Ovary (tissue), 9 donors: ENCODE data around the gene CRYGN. TPM values are rescaled to one million over a fixed set of nuclear protein-coding genes. Genes with fewer than 3 reads are reported as not detected.

Experiments
- DNase-seq, 5 donors: peaks; one replicate each; pipeline ENCODE4 v3.0.0-alpha.2; 2019 to 2020
- H3K27ac ChIP-seq, 2 donors: fragments of 200-600 bp; one replicate each; pipeline versions ENCODE4 v1.5.1 to v1.8.0; 2019 to 2022
- H3K27me3 ChIP-seq: fragments of 200-600 bp; one replicate; pipeline ENCODE4 v1.8.0; 2022
- H3K36me3 ChIP-seq: fragments of 200-600 bp; sonication (generic); one replicate; pipeline ENCODE4 v1.5.1; 2019
- H3K4me1 ChIP-seq: one replicate; pipeline ENCODE4 v1.8.1; 2013; ENCODE audit warnings: mild to moderate bottlenecking, moderate library complexity; ENCODE audit not compliant: insufficient read depth
- H3K4me3 ChIP-seq: fragments of 200-600 bp; sonication (generic); one replicate; pipeline ENCODE4 v1.5.1; 2017
- H3K9me3 ChIP-seq, 2 donors: fragments of 200-600 bp in 1 of 2; sonication (generic) in 1 of 2; one replicate each; pipeline versions ENCODE4 v1.5.1 to v1.8.1; 2013 to 2019; ENCODE audit warnings: mild to moderate bottlenecking in 1 of 2, moderate library complexity in 1 of 2
- EP300 ChIP-seq: sonication (generic); formaldehyde crosslinking; IDR thresholded peaks from one replicate; pipeline ENCODE4 v1.6.1; 2017; ENCODE audit warnings: antibody characterized with exemption
- POLR2A ChIP-seq: fragments of 450-650 bp; IDR thresholded peaks from one replicate; pipeline ENCODE4 v1.6.1; 2017; ENCODE audit warnings: antibody characterized with exemption, mild to moderate bottlenecking, moderate library complexity
- WGBS, 3 donors: extraction: QIAGEN DNeasy Blood & Tissue Kit in 1 of 3; methylation state at CpG; one replicate each; pipeline versions ENCODE4 v1.1.5 to v1.1.7; 2013 to 2017; 5-methylcytosine and 5-hydroxymethylcytosine counted together
- intact Hi-C, 4 donors: fragments of 100-400 bp; cut with DNase I; formaldehyde crosslinking; loops; one replicate each; pipeline versions ENCODE4 v1.11.0 to v1.15.1; 2022 to 2023
- polyA plus RNA-seq, 2 donors: library from polyadenylated mRNA; stranded (reverse); fragments of 200-250 nt in 1 of 2; fragments of 350-450 nt in 1 of 2; fragmentation: Illumina TruSeq in 1 of 2; extraction: RNeasy Lipid Tissue Mini Kit (QIAGEN cat#74804) in 1 of 2; gene quantifications; one replicate each; pipeline ENCODE4 v1.2.3, GENCODE V29; 2013 to 2014
- total RNA-seq, 7 donors: library from RNA; depleted of rRNA in 2 of 7; stranded (reverse); fragments of >200 nt in 2 of 7; fragmentation: NEBNext Ultra II Directional in 3 of 7; extraction: Animal tissue kit (Norgen Biotek cat#: 25700) in 3 of 7; gene quantifications; one replicate each; pipeline versions ENCODE4 v1.1.0 to v1.2.4, GENCODE V29; 2016 to 2023
- TF ChIP-seq, protein P1 (sequence below), 3 donors: fragments of 450-650 bp in 2 of 3; fragments of 200-600 bp in 1 of 3; IDR thresholded peaks; one replicate each; pipeline versions ENCODE4 v1.5.1 to v1.8.0; 2016 to 2022; ENCODE audit warnings: antibody characterized with exemption in 3 of 3, mild to moderate bottlenecking in 1 of 3
- donor health status: DM: no; HTN: no; CAD: no; lungs with moderate emphysema.
- donor health status: DM: no; HTN: no; CAD: no.
- donor health status: Bipolar disorder and iron deficiency.
- donor health status: DM: yes; HTN: yes; CAD: no.
- donor health status: DM: no; HTN: no; CAD: no.
- donor health status: DM: yes; HTN: yes; CAD: no.

The CRYGN gene
- total and polyA plus RNA-seq, 9 donors: 0.24 to 2.3 (median 0.67) TPM; not detected in 2

DNA sequence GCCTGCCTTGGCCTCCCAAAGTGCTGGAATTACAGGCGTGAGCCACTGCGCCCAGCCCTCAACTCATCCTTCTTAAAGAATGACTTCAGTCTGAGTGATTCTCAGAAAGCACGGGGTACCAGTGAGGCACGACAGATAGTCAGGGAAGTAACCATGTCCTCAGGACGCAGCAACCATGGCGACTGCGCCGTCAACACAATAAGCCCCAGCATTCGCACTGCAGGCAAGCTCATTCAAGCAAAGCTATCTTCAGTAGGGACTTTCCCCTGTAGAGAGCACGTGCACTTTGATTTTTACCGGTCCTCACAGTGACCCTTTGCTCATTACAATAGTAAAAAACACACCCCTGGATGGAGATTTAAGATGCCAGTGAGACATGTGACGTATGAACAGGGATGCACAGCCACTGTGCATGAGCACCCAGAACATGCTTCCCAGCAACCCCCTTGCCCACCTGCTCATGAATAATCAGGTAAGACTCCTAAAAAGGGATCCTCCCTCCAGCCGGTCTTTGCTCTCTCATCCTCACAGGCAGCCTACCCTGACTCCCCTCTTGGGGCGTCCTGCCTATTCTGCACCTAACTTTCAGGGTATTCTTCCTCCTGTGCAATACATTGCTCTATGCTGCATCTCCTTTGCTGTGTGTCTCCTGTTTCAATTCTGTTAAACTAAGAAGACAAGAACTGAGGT, 39.2 kb downstream of the CRYGN start:
- H3K4me1 ChIP-seq: peaks cover 6% of the 10 kb centered on the region
- H3K27ac ChIP-seq: no peak overlapping the region
- TF ChIP-seq EP300: no peak
- TF ChIP-seq, protein P1, sequence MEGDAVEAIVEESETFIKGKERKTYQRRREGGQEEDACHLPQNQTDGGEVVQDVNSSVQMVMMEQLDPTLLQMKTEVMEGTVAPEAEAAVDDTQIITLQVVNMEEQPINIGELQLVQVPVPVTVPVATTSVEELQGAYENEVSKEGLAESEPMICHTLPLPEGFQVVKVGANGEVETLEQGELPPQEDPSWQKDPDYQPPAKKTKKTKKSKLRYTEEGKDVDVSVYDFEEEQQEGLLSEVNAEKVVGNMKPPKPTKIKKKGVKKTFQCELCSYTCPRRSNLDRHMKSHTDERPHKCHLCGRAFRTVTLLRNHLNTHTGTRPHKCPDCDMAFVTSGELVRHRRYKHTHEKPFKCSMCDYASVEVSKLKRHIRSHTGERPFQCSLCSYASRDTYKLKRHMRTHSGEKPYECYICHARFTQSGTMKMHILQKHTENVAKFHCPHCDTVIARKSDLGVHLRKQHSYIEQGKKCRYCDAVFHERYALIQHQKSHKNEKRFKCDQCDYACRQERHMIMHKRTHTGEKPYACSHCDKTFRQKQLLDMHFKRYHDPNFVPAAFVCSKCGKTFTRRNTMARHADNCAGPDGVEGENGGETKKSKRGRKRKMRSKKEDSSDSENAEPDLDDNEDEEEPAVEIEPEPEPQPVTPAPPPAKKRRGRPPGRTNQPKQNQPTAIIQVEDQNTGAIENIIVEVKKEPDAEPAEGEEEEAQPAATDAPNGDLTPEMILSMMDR (IDR thresholded peaks at IDR 0.05): no peak
- no peak for TF ChIP-seq POLR2A
- intact Hi-C loops: no loop called here
- no peaks in the 10 kb centered on the region for H3K27me3 ChIP-seq
- H3K36me3 ChIP-seq: no peaks in the 10 kb centered on the region
- DNase-seq: no peak
- WGBS, 3 donors: 78 to 86% (median 83%) methylated on average over 14 of the region's 14 CpGs
- H3K9me3 ChIP-seq: no peaks in the 10 kb centered on the region
- H3K4me3 ChIP-seq: no peak overlapping the region

GRCh38 chr7:151399906-151400305, 40.0 kb downstream of the CRYGN start:
- Histone ChIP-seq H3K27ac (no peak overlapping the region), H3K9me3 (no peaks in the 10 kb centered on the region), H3K36me3 (no peaks in the 10 kb centered on the region), H3K27me3 (no peaks in the 10 kb centered on the region), H3K4me3 (no peak overlapping the region), H3K4me1 (peaks cover 6% of the 10 kb centered on the region)
- no peak for DNase-seq
- 88 to 91% (median 91%) methylated on average over 14 of the region's 14 CpGs for WGBS, 3 donors
- intact Hi-C loops: no loop called here
- TF ChIP-seq, protein P1 (IDR thresholded peaks at IDR 0.05): no peak
- TF ChIP-seq POLR2A (no peak), EP300 (no peak)

DNA sequence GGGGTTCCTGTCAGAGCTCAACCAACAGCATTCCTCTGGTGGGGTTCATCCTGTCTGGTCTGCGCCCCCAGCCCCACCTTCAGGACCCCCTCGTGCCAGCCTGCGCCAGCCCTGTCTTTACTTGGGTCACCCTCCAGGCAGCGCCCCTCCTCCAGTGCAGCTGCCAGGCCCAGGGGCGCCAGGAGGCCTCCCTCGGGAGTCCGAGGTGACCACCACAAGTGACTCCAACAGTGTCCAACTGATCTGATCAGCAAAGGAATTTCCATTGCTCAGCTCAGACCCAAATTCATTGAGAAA, 40.7 kb downstream of the CRYGN start:
- WGBS, 3 donors: 87 to 91% (median 89%) methylated on average over 7 of the region's 7 CpGs
- no peaks in the 10 kb centered on the region for H3K27me3 ChIP-seq
- no peak for DNase-seq
- H3K9me3 ChIP-seq: no peaks in the 10 kb centered on the region
- H3K27ac ChIP-seq: no peak overlapping the region
- peaks cover 5% of the 10 kb centered on the region for H3K4me1 ChIP-seq
- TF ChIP-seq, protein P1 (IDR thresholded peaks at IDR 0.05): no peak
- no peak for TF ChIP-seq POLR2A
- no peak for TF ChIP-seq EP300
- intact Hi-C loops: no loop called here
- no peak overlapping the region for H3K4me3 ChIP-seq
- H3K36me3 ChIP-seq: no peaks in the 10 kb centered on the region

DNA sequence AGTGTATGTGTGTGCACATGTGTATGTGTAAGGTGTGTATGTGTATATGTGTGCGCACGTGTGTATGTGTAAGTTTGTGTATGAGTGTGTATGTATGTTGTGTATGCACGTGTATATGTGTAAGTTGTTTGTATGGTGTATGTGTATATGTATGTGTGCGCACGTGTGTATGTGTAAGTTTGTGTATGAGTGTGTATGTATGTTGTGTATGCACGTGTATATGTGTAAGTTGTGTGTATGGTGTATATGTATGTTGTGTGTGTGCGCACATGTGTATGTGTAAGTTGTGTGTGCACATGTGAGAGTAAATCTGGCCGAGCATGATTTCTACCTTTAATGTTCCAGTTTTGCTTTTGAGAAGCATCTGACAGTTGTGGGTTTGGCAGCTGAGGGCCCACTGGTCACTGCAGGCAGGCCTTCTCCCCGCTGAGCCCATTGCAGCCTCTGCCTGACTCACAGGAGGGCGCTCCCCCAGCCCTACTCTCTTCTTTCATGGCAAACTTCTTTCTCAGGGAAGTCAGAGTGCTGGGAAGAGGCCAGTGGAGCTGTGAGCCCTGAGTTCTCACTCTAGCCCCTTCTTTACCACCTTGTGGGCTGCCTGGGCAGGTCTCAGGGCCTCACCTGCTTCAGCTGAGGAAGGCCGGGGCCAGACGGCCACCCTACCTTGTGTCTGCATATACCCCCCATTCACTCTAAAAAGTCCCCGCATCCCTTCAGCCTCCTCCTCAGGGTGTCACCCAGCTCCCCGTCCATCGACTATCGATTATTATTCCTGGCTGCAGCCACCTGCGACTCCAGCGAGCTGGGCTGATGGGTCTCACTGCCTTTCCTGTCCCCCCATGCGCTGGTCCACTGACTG, 41.3 kb downstream of the CRYGN start:
- no peaks in the 10 kb centered on the region for H3K27me3 ChIP-seq
- TF ChIP-seq POLR2A: no peak
- TF ChIP-seq EP300: no peak
- TF ChIP-seq, protein P1 (IDR thresholded peaks at IDR 0.05): no peak
- intact Hi-C loops: no loop called here
- 88 to 95% (median 90%) methylated on average over 19 of the region's 19 CpGs for WGBS, 3 donors
- no peaks in the 10 kb centered on the region for H3K4me1 ChIP-seq
- no peaks in the 10 kb centered on the region for H3K36me3 ChIP-seq
- DNase-seq: no peak
- no peak overlapping the region for H3K4me3 ChIP-seq
- H3K9me3 ChIP-seq: no peaks in the 10 kb centered on the region
- no peak overlapping the region for H3K27ac ChIP-seq
